Measurements from ENCODE around the gene CEACAM16. TPM values are rescaled to one million over a fixed set of nuclear protein-coding genes. Genes with fewer than 3 reads are reported as not detected.
A peak's percentile ranks its signal among the peaks of the same experiment; 100 is the strongest.

Gene CEACAM16
- total and polyA plus RNA-seq, 10 of the 15 experiments (the other 5 are each of a cell fraction or from before 2014, with no cell fraction given), result not detected

DNA sequence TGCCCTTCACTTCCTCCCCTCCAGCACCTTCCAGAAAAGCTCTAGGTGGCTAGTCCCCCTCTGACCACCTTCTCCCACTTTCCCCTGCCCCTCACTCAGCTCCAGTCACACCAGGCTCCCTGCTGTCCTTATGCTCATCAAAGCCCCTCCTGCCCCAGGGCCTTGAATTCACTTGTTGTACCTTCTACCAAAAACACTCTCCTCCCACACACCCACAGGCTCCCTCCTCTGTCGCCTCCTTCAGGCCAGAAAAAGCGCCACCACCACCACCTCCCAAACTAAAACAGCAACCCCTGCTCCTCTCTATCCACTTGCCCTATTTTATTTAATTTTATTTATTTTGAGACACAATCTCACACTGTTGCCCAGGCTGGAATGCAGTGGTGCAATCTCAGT is 4.8 kb upstream of the CEACAM16 start (continued):
- TF ChIP-seq RAD21 (IDR thresholded peaks at IDR 0.05; ENCODE audit: insufficient read depth, low read depth, low read length), result peak; percentile 35; the same call in 1 of the 2 replicates
- no peak for TF ChIP-seq BRCA1 (IDR thresholded peaks at IDR 0.05; ENCODE audit: low read depth, low read length)
- TF ChIP-seq, protein P1, sequence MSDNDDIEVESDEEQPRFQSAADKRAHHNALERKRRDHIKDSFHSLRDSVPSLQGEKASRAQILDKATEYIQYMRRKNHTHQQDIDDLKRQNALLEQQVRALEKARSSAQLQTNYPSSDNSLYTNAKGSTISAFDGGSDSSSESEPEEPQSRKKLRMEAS (IDR thresholded peaks at IDR 0.05; ENCODE audit: low read depth, low read length), result no peak
- peak in 1 of 2 experiments; percentile 31; a peak in 1 of 3 replicates for TF ChIP-seq EGR1 (IDR thresholded peaks at IDR 0.05; ENCODE audit: borderline replicate concordance in 1 of 2, low read depth in 2 of 2, low read length in 2 of 2)
- no peak for TF ChIP-seq ETV6 (conservative IDR thresholded peaks at IDR 0.05 in 1 of 2, IDR thresholded peaks at IDR 0.05 in 1 of 2; ENCODE audit: borderline replicate concordance in 1 of 2, low read depth in 1 of 2)
- no peak for TF ChIP-seq ASH2L (IDR thresholded peaks at IDR 0.05; ENCODE audit: borderline replicate concordance, low read depth)

DNA sequence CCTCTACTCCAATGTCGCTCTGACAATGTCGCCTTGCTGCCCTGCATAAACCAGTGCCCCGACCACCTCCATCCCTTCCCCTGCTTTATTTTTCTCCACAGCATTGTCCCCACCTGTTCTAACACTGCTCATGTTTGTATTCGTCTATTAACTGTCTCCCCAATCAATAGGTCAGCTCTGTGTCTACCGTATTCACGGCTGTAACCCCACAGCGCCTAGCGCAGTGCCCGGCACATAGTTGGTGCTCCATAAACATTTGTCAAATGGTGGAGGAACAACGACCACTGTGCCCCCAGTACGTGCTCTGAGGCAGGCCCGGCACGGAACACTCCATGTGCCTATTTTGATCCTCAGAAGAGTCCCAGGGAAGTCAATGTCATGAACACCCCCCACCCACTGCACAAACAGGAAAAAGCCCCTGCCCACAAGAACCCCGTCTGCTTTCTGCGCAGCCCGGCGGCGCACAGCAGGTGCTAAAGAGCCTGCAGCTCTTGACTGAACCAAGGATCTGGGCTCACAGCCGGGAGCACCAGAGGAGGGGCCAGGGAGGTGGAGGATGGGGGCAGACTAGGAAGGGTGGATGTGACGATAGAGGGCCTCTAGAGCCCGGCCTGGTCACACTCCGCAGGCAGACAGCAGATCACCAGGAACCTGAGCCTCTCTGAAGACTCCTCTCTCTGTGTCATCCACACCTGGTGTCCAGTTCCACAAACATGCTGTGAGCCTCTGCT is 1.8 kb upstream of the CEACAM16 start:
- no peak overlapping the region for H3K4me2 ChIP-seq (ENCODE audit: control insufficient read depth, insufficient read depth)
- FAIRE-seq, result no peak
- H3K27ac ChIP-seq (ENCODE audit: control insufficient read depth, insufficient read depth), result no peak overlapping the region
- no peaks in the 10 kb centered on the region for H3K9me3 ChIP-seq (replicated peaks; ENCODE audit: control insufficient read depth, insufficient read depth, low read length)
- H4K20me1 ChIP-seq (ENCODE audit: control insufficient read depth, insufficient read depth), result no peaks in the 10 kb centered on the region
- 51% methylated on average over 22 of the region's 22 CpGs for WGBS (ENCODE audit: insufficient coverage, insufficient replicate concordance, low lambda C conversion rate, missing lambda C conversion rate)
- in situ Hi-C loops (cut with MboI), result no loop called here
- H3K79me2 ChIP-seq (ENCODE audit: control insufficient read depth, insufficient read depth, low read length), result no peaks in the 10 kb centered on the region
- peaks cover 10% of the 10 kb centered on the region for H3K4me1 ChIP-seq (ENCODE audit: control insufficient read depth, insufficient read depth, low read length)
- ATAC-seq, result no peak
- H2AFZ ChIP-seq (ENCODE audit: control insufficient read depth, low read depth, low read length), result no peak overlapping the region
- TF ChIP-seq SUZ12 (IDR thresholded peaks at IDR 0.05; ENCODE audit: unreplicated experiment) (no peak), YY1 (IDR thresholded peaks at IDR 0.05; ENCODE audit: low read depth, low read length) (no peak)
- TF ChIP-seq, protein P2, sequence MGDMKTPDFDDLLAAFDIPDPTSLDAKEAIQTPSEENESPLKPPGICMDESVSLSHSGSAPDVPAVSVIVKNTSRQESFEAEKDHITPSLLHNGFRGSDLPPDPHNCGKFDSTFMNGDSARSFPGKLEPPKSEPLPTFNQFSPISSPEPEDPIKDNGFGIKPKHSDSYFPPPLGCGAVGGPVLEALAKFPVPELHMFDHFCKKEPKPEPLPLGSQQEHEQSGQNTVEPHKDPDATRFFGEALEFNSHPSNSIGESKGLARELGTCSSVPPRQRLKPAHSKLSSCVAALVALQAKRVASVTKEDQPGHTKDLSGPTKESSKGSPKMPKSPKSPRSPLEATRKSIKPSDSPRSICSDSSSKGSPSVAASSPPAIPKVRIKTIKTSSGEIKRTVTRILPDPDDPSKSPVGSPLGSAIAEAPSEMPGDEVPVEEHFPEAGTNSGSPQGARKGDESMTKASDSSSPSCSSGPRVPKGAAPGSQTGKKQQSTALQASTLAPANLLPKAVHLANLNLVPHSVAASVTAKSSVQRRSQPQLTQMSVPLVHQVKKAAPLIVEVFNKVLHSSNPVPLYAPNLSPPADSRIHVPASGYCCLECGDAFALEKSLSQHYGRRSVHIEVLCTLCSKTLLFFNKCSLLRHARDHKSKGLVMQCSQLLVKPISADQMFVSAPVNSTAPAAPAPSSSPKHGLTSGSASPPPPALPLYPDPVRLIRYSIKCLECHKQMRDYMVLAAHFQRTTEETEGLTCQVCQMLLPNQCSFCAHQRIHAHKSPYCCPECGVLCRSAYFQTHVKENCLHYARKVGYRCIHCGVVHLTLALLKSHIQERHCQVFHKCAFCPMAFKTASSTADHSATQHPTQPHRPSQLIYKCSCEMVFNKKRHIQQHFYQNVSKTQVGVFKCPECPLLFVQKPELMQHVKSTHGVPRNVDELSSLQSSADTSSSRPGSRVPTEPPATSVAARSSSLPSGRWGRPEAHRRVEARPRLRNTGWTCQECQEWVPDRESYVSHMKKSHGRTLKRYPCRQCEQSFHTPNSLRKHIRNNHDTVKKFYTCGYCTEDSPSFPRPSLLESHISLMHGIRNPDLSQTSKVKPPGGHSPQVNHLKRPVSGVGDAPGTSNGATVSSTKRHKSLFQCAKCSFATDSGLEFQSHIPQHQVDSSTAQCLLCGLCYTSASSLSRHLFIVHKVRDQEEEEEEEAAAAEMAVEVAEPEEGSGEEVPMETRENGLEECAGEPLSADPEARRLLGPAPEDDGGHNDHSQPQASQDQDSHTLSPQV (IDR thresholded peaks at IDR 0.05), result no peak
- TF ChIP-seq, protein P3, sequence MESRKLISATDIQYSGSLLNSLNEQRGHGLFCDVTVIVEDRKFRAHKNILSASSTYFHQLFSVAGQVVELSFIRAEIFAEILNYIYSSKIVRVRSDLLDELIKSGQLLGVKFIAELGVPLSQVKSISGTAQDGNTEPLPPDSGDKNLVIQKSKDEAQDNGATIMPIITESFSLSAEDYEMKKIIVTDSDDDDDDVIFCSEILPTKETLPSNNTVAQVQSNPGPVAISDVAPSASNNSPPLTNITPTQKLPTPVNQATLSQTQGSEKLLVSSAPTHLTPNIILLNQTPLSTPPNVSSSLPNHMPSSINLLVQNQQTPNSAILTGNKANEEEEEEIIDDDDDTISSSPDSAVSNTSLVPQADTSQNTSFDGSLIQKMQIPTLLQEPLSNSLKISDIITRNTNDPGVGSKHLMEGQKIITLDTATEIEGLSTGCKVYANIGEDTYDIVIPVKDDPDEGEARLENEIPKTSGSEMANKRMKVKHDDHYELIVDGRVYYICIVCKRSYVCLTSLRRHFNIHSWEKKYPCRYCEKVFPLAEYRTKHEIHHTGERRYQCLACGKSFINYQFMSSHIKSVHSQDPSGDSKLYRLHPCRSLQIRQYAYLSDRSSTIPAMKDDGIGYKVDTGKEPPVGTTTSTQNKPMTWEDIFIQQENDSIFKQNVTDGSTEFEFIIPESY (IDR thresholded peaks at IDR 0.05), result no peak
- ChIA-PET RAD21 (ENCODE audit: unreplicated experiment) (no interaction called here), SMC1A (ENCODE audit: uncharacterized antibody, unreplicated experiment) (interaction anchor here (1.1 kb wide), 1 partner anchor 74 kb away, joined by 4 read pairs; no protein-coding TSS in a partner anchor), CTCF (interaction anchor here (9.8 to 10.7 kb wide), 2 partner anchors 25 to 74 kb away, joined by 155 to 162 read pairs; no protein-coding TSS in a partner anchor), POLR2A (no interaction called here)
- intact Hi-C loops (cut with micrococcal nuclease; ENCODE audit: unreplicated experiment), result no loop called here
- H3K36me3 ChIP-seq (ENCODE audit: control insufficient read depth in 2 of 2, insufficient read depth in 2 of 2, low read length in 1 of 2), result no peaks in the 10 kb centered on the region
- no peak for DNase-seq (ENCODE audit: low read depth, low spot score)
- H3K27me3 ChIP-seq (replicated peaks in 1 of 2; ENCODE audit: control insufficient read depth in 2 of 2, insufficient read depth in 2 of 2, low read length in 1 of 2), result no peaks in the 10 kb centered on the region; a peak in 1 of 4 replicates
- no peak overlapping the region for H3K4me3 ChIP-seq
- H3K9ac ChIP-seq (ENCODE audit: control insufficient read depth, insufficient read depth, low read length), result no peak overlapping the region
- BruUV-seq (replicated peaks), result no TSS peak

All from GM12878 (cell line).